NCI-H1694 treated with DMSO at 0.1 percent for 48 hours (cell line): ENCODE measurements around the gene ELSPBP1.
"Not testable (repeated sequence)": the region's sequence is repeated elsewhere in the genome, so short reads cannot be mapped to it uniquely, and the experiment has no call there.

Experiments
- DNase-seq: peaks from one replicate; lab custom pipeline; 2025; lab: John Stamatoyannopoulos, UW

The ELSPBP1 gene

DNA sequence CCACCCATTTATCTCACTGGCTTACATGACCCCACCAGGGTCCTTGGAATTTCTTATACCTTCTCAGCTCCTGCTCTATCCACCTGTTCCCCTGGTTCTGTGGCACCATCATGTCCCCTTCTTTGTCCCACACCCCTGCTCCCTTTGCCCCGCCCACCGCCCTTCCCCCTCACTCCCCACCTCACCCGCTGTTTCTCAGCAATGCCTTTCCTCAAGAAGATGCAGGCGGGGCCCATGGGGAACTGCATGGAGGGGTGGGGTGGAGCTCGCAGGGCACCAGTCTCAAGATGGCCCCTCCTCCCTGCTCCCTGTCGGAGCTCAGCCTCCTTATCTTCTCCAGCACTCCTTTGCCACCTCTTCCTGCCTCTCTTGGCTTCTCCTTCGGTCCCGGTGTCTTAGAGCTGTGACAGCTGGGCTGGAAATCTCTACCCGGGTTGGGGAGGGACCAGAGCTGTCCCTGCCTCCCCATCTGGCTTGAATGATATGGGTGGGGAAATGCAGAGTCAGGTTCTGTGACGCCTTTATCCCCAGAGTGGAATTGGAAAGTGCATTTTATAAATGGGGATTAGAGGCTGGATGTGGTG, 49.3 kb downstream of the ELSPBP1 start, which contains the start of gene CABP5:
TSS of gene CABP5 (minus strand) at position 405 of the 584 bp plus-strand sequence. CDS start at position 248, 157 bp downstream.
- DNase-seq = no peak

DNA sequence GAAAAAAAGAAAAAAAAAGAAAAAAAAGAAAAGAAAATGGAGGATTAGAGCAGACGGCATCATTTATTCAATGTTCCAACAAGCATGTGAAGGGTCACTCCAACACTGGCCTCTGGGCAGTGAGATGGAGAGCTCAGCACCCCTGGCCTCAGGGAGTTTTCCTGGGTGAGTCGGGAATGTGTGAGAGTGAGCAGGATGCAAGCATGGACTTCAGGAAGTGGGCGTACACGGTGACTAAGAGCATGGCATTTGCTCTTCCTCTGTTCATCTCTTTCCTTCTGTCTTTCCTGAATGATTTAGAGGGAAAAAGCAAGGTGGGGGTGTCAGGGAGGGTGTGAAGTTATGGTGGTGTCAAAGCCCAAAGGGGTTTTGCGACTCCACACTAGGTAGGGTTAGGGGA, 50.1 kb downstream of the ELSPBP1 start:
- no peak for DNase-seq

DNA sequence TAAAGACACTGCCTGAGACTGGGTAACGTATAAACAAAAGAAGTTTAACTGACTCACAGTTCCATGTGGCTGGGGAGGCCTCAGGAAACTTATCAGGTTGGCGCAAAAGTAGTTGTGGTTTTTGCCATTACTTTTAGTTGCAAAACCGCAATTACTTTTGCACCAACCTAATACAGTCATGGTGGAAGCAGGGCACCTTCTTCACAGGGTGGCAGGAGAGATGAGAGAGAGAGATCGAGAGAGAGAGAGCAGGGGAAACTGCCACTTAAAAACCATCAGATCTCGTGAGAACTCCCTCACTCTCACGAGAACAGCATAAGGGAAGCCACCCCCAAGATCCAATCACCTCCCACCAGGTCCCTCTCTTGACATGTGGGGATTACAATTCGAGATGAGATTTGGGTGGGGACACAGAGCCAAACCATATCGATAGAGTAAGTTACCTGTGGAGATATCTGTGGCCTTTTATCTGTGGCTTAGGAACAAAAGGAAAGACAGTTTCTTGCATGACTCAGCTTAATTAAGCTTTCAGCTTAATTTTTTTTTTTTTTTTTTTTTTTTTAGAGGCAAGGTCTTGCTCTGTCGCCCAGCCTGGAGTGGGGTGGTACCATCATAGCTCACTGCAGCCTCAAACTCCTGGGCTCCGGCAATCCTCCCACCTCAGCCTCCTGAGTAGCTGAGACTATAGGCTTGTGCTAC, 57.1 kb downstream of the ELSPBP1 start:
- no peak for DNase-seq

DNA sequence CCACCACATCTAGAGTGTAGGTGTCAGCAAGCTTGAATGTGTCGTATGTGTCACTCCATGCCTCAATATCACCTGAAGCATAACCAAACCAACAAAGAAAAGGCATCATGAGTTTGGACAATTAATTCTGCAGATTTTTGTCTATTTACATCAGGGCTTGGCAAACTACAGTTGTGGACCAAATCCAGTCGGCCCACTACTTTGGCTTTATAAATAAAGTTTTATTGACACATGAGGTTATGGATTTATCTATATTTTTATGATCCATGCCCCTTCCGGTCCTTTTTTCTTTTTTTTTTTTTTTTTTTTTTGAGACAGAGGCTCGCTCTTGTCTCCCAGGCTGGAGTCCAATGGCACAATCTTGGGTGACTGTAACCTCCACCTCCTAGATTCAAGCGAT, 58.6 kb downstream of the ELSPBP1 start:
- DNase-seq = no peak

DNA sequence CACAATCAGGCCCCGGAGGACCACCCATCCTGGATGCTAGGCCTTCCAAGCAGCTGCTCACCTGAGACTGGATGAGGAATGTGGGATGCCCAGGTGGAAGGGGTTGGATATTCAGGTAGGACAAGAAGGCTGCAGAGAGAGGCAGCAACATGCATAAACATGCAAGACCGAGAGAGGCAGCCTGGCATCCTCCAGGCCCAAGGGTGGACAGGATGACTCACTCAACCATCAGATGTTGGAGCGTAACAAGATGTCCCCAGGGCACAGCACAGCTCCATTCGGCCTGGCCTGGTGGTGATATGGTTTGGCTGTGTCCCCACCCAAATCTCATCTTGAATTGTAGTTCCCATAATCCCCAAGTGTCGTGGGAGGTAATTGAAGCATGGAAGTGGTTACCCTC, 59.4 kb downstream of the ELSPBP1 start:
- no peak for DNase-seq

DNA sequence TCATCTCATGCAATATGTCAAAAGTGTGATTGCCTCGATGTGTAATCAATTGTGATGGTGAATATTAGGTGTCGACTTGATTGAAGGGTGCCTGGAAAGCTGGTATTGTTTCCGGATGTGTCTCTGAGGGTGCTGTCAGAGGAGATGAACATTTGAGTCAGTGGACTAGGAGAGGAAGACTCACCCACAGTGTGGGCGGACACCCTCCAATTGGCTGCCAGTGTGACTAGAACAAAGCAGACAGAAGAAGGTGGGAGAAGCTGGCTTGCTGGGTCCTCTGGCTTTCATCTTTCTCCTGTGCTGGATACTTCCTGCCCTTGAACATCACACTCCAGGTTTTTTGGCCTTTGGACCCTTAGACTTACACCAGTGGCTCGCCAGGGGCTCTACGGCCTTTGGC, 64.9 kb downstream of the ELSPBP1 start:
- no peak for DNase-seq

DNA sequence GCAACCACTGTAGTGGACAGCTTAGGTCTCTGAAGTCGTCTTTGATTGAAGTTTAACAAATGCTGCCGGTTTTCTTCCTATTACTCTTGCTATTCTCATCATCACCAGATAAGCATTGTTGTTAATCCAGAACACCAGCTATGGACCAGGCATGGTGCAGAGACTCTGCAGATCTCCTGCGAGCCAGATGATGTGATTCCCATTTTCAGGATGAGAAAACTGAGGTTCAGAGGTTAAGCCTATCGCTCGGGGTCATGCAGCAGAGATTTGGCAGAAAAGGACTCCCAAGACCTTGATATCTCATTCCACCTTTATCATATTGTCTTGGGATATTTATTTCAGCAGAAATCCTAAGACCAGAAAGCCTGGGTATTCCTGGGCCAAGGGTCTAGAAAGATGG, 65.9 kb downstream of the ELSPBP1 start:
- no peak for DNase-seq

DNA sequence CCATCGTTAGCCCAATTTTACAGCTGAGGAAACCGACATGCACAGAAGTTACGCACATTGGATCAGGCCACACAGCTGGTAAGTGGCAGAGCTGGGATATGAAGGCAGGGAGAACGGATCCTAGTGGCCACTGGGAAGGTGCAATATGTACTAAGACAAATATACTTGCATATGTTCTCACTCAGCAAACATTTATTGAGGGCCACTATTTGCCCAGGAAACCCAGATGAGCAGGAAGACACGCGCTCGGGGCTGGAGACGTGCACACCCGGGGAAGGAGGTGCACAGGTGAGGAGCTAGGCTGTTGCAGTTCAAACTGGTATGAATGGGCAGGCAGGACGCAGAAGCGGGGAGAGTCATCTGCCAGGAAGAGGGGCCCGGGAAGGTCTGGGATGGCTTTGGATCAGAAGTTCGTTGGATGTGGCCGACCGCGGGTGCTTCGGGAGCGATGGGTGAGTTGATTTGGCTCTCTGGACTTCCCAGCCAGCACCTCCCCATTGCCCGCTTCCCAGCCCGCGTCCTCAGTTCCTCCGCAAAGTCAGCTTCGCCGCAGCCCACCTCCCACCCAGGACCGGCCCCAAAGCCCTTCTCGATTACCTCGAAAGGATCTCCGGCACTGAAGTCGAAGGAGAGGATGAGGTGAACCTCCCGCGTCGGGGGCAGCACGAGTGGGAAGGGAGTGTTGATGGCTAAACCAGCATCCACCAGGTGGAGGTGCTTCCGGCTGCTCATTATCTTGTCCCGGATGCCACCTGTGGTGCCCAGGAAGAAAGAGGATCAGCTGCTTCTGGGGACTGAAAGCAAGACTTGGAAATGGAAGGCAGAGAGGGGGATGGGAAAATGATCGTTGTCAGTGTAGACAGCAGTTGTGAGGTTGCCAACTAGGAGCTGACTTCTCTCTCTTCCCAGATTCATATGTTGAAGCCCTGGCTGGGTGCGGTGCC, 67.2 kb downstream of the ELSPBP1 start:
- DNase-seq = no peak

DNA sequence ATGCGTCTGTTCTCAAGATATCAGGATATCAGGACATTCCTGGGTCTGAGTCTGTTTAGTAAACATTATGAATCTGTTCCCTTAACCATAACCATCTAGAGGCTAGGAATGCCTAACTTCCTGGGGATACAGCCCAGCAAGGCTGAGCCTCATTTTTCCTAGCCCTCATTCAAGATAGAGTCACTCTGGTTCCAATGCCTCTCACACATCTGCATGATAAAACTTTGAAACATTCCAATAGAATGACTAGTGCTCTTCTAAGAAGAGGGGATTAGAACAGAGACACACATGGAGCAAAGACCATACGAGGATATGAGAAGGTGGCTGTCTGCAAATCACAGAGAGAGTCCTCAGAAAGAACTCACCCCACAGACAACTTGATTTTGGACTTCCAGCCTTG, 70.1 kb downstream of the ELSPBP1 start:
- no peak for DNase-seq

DNA sequence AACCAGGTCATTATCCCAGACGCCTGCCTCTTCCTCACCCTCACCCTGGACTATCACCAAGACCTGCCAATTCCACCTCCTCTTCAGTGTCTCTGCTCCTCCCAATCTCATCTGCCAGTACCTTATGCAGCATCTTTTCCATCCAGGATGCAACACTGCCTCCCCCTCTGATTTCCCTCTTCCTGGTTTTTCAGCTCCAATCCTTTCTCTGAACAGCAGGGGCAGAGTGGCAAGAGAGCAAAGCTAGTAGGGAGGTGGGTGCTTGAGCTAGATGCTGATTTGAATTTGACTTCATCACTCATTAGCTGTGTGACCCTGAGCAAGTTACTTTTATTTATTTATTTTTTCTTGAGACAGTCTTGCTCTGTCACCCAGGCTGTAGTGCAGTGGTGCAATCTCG, 75.0 kb downstream of the ELSPBP1 start:
- DNase-seq = no peak

DNA sequence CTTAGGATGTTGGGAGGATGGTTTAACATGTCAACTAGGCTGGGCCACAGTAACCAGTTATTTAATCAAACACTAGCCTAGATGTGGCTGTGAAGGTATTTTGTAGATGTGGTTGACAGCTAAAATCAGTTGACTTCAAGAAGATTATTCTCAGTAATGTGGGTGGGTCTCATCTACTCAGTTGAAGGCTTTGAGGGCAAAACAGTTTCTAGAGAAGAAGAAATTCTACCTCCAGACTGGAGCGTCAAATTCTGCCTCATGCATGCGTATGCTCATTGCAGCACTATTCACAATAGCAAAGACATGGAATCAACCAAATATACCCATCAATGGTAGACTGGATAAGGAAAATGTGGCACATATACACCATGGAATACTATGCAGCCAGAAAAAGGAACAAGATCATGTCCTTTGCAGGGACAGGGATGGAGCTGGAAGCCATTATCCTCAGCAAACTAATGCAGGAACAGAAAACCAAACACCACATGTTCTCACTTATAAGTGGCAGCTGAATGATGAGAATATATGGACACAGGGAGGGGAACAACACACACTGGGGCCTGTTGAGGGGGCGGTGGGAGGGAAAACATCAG, 75.8 kb downstream of the ELSPBP1 start:
- not testable (repeated sequence) for DNase-seq
